T-helper 22 cell (primary cell): Measurements from ENCODE around the gene ASGR1.
A peak's percentile ranks its signal among the peaks of the same experiment; 100 is the strongest.

Source experiments
- DNase-seq: peaks from one replicate; pipeline ENCODE4 v3.0.0-alpha.2; 2020; ENCODE audit warnings: low read depth

ASGR1 gene

DNA sequence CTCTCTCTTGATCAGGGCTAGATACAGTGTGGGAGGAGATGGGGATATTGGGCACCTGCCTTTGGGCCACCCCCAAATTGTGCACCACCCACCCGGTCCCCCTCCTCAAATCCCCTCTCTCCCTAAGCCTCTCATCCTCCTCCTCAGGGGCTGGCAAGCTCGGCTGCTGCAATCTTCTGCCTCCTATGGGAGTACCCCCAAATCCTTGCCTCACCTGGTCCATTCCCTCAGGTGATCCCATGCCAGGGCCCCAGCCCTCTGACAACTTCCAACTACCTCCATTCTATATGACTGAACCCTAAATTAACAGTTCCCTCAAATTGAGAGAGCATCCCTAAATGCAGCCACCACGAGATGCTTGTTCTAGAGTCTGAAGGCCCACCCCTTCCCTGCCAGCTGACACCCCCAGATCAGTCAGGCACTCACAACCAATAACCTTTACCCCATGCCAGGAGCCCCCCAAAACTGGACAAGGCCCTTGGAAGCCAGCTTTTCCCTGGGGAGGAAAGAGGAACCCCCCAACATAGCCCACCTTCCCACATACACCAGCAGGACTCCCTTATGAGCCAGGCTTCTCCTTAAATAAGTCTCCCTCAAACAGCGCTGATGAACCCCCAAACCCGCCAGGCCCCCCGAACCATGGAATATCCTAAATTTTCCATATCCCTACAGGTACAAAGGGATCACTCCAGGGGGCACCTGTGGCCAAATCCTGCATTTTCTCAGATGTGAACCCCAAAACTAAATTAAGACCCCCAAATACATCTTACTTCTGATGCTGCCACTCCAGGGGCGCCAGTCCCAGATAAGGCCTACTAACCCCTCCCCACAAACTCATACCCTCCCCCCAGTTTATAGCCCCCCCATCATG lies 37.3 kb upstream of the ASGR1 start:
- DNase-seq = no peak

DNA sequence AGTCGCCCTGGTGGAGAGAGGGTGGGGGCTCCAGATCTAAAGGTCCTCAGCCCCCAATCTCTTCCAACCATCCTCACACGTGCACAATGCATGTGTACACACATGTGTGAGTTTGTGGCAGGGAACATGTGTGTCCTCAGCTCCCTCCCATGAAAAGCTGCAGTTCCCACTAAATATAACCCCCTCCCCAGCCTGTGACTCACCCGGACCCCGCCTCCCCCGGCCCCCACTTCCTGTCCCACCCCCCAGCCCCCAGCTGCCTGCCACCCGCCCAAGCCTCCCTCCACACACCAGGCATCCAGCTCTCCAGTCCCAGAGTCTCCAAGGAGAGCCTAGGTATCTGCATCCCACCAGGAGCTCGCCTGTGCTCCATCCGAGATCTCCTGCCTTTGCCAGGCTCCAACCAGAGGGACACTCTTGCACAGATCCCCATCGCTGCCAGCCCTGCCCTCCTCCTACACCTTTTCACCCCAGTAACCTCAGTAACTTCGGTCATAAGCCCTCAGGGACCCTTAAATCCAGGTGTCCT lies 36.5 kb upstream of the ASGR1 start:
- no peak for DNase-seq

DNA sequence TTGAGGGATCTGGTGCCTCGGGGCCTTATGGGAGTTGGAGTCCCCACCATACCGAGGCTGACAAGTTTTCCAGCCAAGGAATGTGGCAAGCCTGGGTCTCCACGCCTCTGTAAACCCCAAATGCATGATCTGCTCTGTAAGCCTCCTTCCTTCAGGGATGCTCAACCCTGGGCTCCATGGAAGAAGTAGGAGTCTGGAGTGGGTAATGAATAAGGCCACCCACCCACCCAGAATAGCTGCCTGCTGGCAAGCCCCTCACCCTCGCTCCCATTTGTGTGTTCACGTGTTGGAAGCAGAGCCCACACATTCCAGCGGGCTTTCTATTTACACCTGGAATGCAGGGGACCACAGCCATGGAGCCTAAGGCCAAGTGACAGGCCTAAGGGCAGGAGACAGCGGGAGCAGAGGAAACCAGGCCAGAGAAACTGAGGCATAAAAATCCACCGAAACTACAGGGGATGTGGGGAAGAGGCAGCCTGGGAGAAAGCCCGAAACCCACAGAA lies 36.0 kb upstream of the ASGR1 start:
- DNase-seq = no peak

DNA sequence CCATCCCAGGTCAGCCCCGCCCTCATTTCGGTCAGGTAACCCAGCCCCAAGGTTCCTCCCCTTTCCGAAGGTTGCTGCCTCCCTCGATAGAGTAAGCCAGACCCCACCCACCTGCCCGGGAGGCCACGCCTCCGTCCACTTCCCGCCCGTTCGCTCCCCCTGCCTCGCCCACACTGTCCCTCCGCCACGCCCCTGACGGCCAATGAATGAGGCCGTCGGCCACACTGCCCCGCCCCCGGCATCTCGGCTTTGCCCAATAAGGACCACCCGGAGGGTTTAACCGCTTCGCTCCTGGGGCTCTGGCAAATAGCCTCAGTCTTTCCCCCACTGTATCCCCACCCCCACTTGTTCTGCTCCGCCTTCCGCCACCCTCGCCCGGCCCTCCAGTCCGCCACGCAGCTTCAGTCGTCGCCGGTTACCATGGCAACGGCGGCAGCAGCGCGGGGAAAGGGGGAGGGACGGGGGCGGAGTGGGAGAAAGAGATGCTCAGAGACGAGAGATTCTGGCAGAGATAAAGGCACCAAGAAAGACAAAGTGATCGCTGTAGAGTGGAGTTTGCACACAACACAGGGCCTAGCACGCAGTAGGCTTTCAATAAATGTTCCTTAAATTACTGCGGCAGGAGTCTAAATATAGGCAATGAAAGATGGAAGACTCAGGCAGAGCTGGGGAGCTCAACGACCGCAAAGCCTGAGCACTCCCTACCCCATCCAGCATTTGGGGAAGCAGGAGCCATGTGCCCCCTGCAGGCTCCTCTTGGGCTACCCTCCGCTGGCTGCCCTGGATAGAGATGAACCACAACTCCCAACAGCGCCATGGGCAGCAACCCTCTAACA lies 35.3 kb upstream of the ASGR1 start:
- peak; percentile 98 for DNase-seq

GRCh38 chr17:7213895-7214299 lies 34.7 kb upstream of the ASGR1 start:
- DNase-seq = peak; percentile 75

- DNase-seq = no peak
Observed at GRCh38 chr17:7211491-7212273, 32.5 kb upstream of the ASGR1 start.

DNA sequence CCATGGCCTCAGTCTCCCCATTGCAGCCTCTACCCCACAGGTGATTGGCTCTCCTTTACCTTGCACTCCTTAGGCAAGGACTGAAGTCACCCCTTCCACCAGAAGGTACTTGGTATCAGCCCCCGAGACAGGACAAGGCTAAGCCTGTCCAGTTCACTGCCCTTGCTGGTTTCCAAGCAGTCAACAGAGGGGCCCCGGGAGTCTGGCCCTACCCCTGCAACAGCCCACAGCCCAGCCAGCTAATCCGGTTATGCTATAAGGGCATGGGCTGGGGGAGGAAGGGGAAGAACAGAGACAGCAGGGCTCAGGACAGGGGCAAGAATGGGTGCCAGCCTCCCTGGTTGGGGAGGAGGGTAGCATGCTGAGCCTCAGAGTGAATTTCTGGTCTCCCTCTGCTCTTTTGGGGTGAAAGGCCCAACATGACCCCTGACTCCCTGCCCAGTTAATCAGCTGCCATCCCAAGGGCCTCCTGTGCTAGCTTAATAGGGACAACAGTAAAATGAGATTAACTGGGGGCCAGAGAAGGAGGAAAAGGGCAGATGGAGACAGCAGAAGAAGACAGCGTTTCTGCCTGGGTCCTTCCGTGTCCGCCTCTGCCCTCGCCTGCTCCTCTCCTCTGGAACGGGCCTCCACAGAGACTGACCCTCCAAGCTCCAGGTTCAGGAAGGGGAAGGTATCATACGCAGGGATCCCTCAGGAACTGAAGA lies 29.7 kb upstream of the ASGR1 start:
- DNase-seq = no peak

DNA sequence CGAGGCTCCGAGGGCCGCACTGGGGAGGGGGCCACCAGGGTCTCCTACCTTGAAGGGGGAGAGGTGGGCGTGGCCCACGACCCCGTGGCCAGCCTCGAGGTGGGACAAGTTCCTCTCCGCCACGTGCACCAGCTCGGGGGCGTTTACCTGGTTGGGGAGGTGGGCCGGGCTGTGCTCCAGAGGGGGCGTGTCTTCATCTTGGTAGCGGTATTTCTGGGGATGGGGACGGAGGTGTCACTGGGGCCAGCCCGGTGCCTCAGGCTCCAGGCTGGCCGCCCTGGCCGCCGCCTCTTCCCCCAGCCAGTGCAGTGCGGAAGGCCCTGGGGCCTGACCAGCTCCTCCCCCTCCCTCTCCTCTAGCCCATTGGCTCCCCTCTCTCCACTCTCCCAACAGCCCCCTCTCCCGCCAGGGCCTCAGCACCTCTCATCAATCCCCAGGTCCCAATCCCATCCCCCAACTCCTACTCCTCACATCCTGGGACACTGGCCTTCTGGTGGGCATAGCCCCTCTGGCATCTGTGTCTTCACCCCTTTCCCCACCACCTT lies 28.9 kb upstream of the ASGR1 start:
- no peak for DNase-seq

- DNase-seq = no peak
Observed at GRCh38 chr17:7207120-7208001, 28.2 kb upstream of the ASGR1 start.

GRCh38 chr17:7205561-7205960 lies 26.4 kb upstream of the ASGR1 start:
- no peak for DNase-seq

DNA sequence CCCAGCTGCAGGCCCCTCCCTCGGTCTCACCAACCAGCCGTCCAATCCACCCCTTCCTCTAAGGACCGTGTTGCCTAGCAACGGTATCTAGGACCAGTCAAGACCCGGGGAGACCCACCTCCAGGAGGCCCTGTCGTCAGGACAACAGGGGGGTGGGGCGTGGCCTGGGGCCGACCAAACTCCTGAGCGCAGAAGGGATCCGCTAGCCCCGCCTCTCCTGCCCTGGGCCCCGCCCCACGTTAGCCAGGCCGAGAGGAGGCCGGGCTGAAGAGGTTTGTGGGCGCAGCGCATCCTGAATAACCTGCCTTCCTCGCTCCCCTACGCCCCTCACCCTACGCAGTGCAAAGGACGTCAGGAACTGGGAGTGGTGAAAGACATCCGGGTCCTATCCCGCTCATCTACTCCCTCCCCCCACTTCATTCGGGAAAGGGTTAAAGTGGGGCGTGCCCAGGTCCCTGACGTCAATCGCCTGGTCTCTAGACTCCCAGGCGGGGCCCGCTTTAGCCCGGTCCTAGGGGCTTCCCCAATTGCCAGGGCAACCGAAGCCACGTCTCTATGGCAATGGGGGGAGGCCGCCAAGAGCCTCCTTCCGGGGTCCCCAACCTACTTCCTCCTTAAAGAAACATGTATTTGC lies 25.8 kb upstream of the ASGR1 start:
- peak; percentile 99 for DNase-seq

GRCh38 chr17:7204336-7204735 lies 25.2 kb upstream of the ASGR1 start:
- DNase-seq = peak; percentile 19

GRCh38 chr17:7203391-7203790 lies 24.2 kb upstream of the ASGR1 start:
- no peak for DNase-seq

GRCh38 chr17:7196651-7197401 lies 17.7 kb upstream of the ASGR1 start:
- DNase-seq = no peak

GRCh38 chr17:7195971-7196370 lies 16.8 kb upstream of the ASGR1 start:
- no peak for DNase-seq

GRCh38 chr17:7192271-7192937 lies 13.2 kb upstream of the ASGR1 start:
- no peak for DNase-seq

- DNase-seq = no peak
Observed at GRCh38 chr17:7191571-7192270, 12.6 kb upstream of the ASGR1 start.

DNA sequence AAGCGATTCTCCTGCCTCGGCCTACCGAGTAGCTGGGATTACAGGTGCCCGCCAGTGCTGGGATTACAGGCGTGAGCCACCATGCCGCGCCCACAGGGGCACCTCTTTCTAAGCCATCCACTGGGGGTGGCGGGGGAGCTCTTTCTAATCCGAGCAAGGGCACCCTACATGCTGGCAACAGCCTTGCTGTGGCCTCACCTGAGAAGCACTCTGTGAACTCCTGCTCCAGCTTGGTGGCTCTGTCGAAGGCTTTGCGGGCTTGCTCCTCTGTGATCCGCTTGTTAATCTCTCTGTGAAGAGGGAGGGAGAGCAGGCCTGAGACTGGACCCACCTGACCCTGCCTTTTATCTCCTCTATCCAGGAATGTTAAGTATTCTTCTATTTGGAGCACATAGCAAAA lies 11.9 kb upstream of the ASGR1 start:
- DNase-seq = no peak
